Peyer's patch (tissue), 4 donors: ENCODE measurements around the gene PELI2. TPM values are rescaled to one million over a fixed set of nuclear protein-coding genes. Genes with fewer than 3 reads are reported as not detected.

ENCODE experiments used
- DNase-seq, 3 donors: peaks; one replicate each; pipeline ENCODE4 v3.0.0-alpha.2; 2017 to 2019
- H3K27ac ChIP-seq, 4 donors: fragments of 200-600 bp; sonication (generic); one replicate each; pipeline ENCODE4 v1.5.1; 2016 to 2019
- H3K27me3 ChIP-seq, 2 donors: fragments of 200-600 bp; sonication (generic); one replicate each; pipeline ENCODE4 v1.5.1; 2019
- H3K36me3 ChIP-seq, 3 donors: fragments of 200-600 bp; sonication (generic); one replicate each; pipeline ENCODE4 v1.5.1; 2016 to 2019
- H3K4me1 ChIP-seq, 4 donors: fragments of 200-600 bp; sonication (generic); one replicate each; pipeline ENCODE4 v1.5.1; 2016 to 2019
- H3K4me3 ChIP-seq, 4 donors: fragments of 200-600 bp; sonication (generic); 1 replicate in 3 of 4; 2 replicates in 1 of 4; pipeline ENCODE4 v1.5.1; 2016 to 2019; ENCODE audit warnings: mild to moderate bottlenecking in 1 of 4
- H3K9me3 ChIP-seq, 4 donors: fragments of 200-600 bp; sonication (generic); one replicate each; pipeline ENCODE4 v1.5.1; 2016 to 2019; ENCODE audit warnings: mild to moderate bottlenecking in 1 of 4
- POLR2A ChIP-seq, 2 donors: fragments of 450-650 bp; IDR thresholded peaks; one replicate each; pipeline ENCODE4 v1.5.1; 2017; ENCODE audit warnings: antibody characterized with exemption in 2 of 2, mild to moderate bottlenecking in 2 of 2, moderate library complexity in 2 of 2
- total RNA-seq, 4 donors: library from RNA; depleted of rRNA; stranded (reverse); fragments of >200 nt; gene quantifications; one replicate each; pipeline ENCODE4 v1.1.0, GENCODE V29; 2016
- TF ChIP-seq, protein P1 (sequence below), 6 experiments: fragments of 450-650 bp in 4 of 6; fragments of 200-600 bp in 2 of 6; sonication (generic) in 1 of 6; IDR thresholded peaks; one replicate each; pipeline ENCODE4 v1.5.1; 2017 to 2019; ENCODE audit warnings: antibody characterized with exemption in 6 of 6, mild to moderate bottlenecking in 3 of 6, moderate library complexity in 1 of 6

Gene PELI2
- total RNA-seq, 4 donors from 2014 or later = 15.2 to 28.9 (median 18.6) TPM

- H3K9me3 ChIP-seq = no peaks in the 10 kb centered on the region
- peak overlapping the region in 3 of 4 donors; percentile 25 to 55 (median 29) for H3K27ac ChIP-seq
- DNase-seq = no peak
- no peaks in the 10 kb centered on the region for H3K27me3 ChIP-seq
- TF ChIP-seq POLR2A (IDR thresholded peaks at IDR 0.05) = no peak
- TF ChIP-seq, protein P1, sequence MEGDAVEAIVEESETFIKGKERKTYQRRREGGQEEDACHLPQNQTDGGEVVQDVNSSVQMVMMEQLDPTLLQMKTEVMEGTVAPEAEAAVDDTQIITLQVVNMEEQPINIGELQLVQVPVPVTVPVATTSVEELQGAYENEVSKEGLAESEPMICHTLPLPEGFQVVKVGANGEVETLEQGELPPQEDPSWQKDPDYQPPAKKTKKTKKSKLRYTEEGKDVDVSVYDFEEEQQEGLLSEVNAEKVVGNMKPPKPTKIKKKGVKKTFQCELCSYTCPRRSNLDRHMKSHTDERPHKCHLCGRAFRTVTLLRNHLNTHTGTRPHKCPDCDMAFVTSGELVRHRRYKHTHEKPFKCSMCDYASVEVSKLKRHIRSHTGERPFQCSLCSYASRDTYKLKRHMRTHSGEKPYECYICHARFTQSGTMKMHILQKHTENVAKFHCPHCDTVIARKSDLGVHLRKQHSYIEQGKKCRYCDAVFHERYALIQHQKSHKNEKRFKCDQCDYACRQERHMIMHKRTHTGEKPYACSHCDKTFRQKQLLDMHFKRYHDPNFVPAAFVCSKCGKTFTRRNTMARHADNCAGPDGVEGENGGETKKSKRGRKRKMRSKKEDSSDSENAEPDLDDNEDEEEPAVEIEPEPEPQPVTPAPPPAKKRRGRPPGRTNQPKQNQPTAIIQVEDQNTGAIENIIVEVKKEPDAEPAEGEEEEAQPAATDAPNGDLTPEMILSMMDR (IDR thresholded peaks at IDR 0.05) = no peak
- H3K4me3 ChIP-seq = no peak overlapping the region
- H3K4me1 ChIP-seq = peaks cover 0 to 9% (median 0%) of the 10 kb centered on the region in 4 donors
- H3K36me3 ChIP-seq = no peaks in the 10 kb centered on the region
Measured at GRCh38 chr14:56341766-56342493, 223.7 kb downstream of the PELI2 start.

- DNase-seq = no peak
Measured at GRCh38 chr14:56342494-56342942, 224.3 kb downstream of the PELI2 start.

GRCh38 chr14:56349960-56350359 is 231.7 kb downstream of the PELI2 start:
- no peaks in the 10 kb centered on the region for H3K4me1 ChIP-seq
- no peak overlapping the region for H3K4me3 ChIP-seq
- no peak for TF ChIP-seq POLR2A (IDR thresholded peaks at IDR 0.05)
- TF ChIP-seq, protein P1 (IDR thresholded peaks at IDR 0.05) = no peak
- H3K27ac ChIP-seq = no peak overlapping the region
- H3K27me3 ChIP-seq = no peaks in the 10 kb centered on the region
- DNase-seq = no peak
- no peaks in the 10 kb centered on the region for H3K36me3 ChIP-seq
- H3K9me3 ChIP-seq = no peaks in the 10 kb centered on the region

More at GRCh38 chr14:56342494-56342942, 224.3 kb downstream of the PELI2 start:
- no peak for TF ChIP-seq POLR2A (IDR thresholded peaks at IDR 0.05)
- TF ChIP-seq, protein P1 (IDR thresholded peaks at IDR 0.05) = no peak
- Histone ChIP-seq H3K4me3 (no peak overlapping the region), H3K9me3 (no peaks in the 10 kb centered on the region), H3K4me1 (peaks cover 0 to 9% (median 0%) of the 10 kb centered on the region in 4 donors), H3K36me3 (no peaks in the 10 kb centered on the region), H3K27ac (peak overlapping the region in 2 of 4 donors; percentile 25 to 55), H3K27me3 (no peaks in the 10 kb centered on the region)
